ENCODE results near the gene CLASP1.
"Not testable (repeated sequence)": the region's sequence is repeated elsewhere in the genome, so short reads cannot be mapped to it uniquely, and the experiment has no call there.

The CLASP1 gene

GRCh38 chr2:121498731-121499130, 150.5 kb downstream of the CLASP1 start:
- no peak for DNase-seq

- no peak for DNase-seq
Observed at GRCh38 chr2:121492409-121492808, 156.9 kb downstream of the CLASP1 start.

- DNase-seq, result no peak
Observed at GRCh38 chr2:121491518-121491917, 157.7 kb downstream of the CLASP1 start.

- no peak for DNase-seq
Observed at GRCh38 chr2:121490584-121491133, 158.6 kb downstream of the CLASP1 start.

GRCh38 chr2:121489911-121490583, 159.2 kb downstream of the CLASP1 start:
- peak; percentile 43 for DNase-seq

- no peak for DNase-seq
Observed at GRCh38 chr2:121489284-121489683, 160.0 kb downstream of the CLASP1 start.

- no peak for DNase-seq
Observed at GRCh38 chr2:121486191-121486790, 163.0 kb downstream of the CLASP1 start.

GRCh38 chr2:121485039-121485438, 164.2 kb downstream of the CLASP1 start:
- peak; percentile 73 for DNase-seq

- no peak for DNase-seq
Observed at GRCh38 chr2:121483846-121484245, 165.4 kb downstream of the CLASP1 start.

GRCh38 chr2:121483021-121483420, 166.2 kb downstream of the CLASP1 start:
- DNase-seq, result no peak

- DNase-seq, result peak; percentile 96
Observed at GRCh38 chr2:121480826-121481225, 168.4 kb downstream of the CLASP1 start.

- no peak for DNase-seq
Observed at GRCh38 chr2:121479882-121480522, 169.3 kb downstream of the CLASP1 start.

GRCh38 chr2:121478996-121479745, 170.1 kb downstream of the CLASP1 start:
- DNase-seq, result no peak

GRCh38 chr2:121478358-121478995, 170.8 kb downstream of the CLASP1 start:
- DNase-seq, result not testable (repeated sequence)

GRCh38 chr2:121476684-121477083, 172.6 kb downstream of the CLASP1 start:
- no peak for DNase-seq

GRCh38 chr2:121475811-121476571, 173.3 kb downstream of the CLASP1 start:
- DNase-seq, result no peak

GRCh38 chr2:121473512-121473911, 175.8 kb downstream of the CLASP1 start:
- no peak for DNase-seq

- DNase-seq, result no peak
Observed at GRCh38 chr2:121472470-121472993, 176.7 kb downstream of the CLASP1 start.

GRCh38 chr2:121471532-121472469, 177.5 kb downstream of the CLASP1 start:
- peak; percentile 82 for DNase-seq

- DNase-seq, result no peak
Observed at GRCh38 chr2:121470917-121471316, 178.3 kb downstream of the CLASP1 start.
